Omental fat pad (tissue), 4 donors: ENCODE results near the gene SLC22A15. TPM values are rescaled to one million over a fixed set of nuclear protein-coding genes. Genes with fewer than 3 reads are reported as not detected.
"Not testable (repeated sequence)": the region's sequence is repeated elsewhere in the genome, so short reads cannot be mapped to it uniquely, and the experiment has no call there.

Experiments
- ATAC-seq: fragments of 150-250 bp; one replicate; pipeline ENCODE4 v1.9.1; 2016; ENCODE audit warnings: mild to moderate bottlenecking, moderate library complexity; ENCODE audit not compliant: low FRiP score
- DNase-seq: peaks from one replicate; pipeline ENCODE4 v3.0.0-alpha.2; 2019; ENCODE audit warnings: low spot score
- total RNA-seq, 4 donors: library from RNA; depleted of rRNA; stranded (reverse); fragments of >200 nt; gene quantifications; one replicate each; pipeline ENCODE4 v1.1.0, GENCODE V29; 2016
- TF ChIP-seq, protein P1 (sequence below), 3 donors: fragments of 450-650 bp; IDR thresholded peaks; one replicate each; pipeline ENCODE4 v1.5.1; 2016 to 2017; ENCODE audit warnings: antibody characterized with exemption in 3 of 3, mild to moderate bottlenecking in 3 of 3, moderate library complexity in 2 of 3

Gene SLC22A15
- total RNA-seq, 4 donors from 2014 or later, result 2.4 to 8.3 (median 6.2) TPM

DNA sequence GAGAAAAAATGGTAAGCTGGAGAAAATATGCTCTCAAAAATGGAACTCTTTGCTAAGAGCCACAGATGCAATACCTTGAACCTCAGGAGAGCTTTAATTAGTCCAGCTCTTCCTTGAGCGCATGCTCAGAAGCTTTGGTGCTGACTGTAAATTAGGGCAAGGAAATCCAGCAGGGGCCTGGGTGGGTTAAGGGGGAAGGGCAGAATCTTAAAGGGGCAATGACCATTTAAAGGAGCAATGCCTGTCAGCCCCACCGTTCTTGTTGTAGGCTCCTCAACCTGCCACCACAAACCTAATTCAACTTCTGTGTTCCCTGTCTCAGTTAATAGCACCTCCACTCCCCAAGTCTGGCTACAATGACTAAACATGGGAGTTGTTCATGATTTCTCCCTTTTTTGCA, 6.8 kb upstream of the SLC22A15 start:
- TF ChIP-seq, protein P1, sequence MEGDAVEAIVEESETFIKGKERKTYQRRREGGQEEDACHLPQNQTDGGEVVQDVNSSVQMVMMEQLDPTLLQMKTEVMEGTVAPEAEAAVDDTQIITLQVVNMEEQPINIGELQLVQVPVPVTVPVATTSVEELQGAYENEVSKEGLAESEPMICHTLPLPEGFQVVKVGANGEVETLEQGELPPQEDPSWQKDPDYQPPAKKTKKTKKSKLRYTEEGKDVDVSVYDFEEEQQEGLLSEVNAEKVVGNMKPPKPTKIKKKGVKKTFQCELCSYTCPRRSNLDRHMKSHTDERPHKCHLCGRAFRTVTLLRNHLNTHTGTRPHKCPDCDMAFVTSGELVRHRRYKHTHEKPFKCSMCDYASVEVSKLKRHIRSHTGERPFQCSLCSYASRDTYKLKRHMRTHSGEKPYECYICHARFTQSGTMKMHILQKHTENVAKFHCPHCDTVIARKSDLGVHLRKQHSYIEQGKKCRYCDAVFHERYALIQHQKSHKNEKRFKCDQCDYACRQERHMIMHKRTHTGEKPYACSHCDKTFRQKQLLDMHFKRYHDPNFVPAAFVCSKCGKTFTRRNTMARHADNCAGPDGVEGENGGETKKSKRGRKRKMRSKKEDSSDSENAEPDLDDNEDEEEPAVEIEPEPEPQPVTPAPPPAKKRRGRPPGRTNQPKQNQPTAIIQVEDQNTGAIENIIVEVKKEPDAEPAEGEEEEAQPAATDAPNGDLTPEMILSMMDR (IDR thresholded peaks at IDR 0.05), result no peak
- DNase-seq, result no peak
- no peak for ATAC-seq

DNA sequence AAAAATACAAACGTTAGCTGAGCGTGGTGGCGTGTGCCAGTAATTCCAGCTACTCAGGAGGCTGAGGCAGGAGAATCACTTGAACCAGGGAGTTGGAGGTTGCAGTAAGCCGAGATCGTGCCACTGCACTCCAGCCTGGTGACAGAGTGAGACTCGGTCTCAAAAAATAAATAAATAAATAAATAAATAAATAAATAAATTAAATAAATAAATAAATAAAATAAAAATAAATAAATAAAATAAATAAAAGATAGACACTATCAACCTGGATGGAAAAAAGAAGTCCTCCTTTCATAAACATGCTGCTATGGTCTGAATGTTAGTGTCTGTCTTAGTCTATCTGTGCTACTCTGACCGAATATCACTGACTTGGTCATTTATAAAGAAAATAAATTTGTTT, 4.5 kb upstream of the SLC22A15 start:
- not testable (repeated sequence) for DNase-seq, ATAC-seq

DNA sequence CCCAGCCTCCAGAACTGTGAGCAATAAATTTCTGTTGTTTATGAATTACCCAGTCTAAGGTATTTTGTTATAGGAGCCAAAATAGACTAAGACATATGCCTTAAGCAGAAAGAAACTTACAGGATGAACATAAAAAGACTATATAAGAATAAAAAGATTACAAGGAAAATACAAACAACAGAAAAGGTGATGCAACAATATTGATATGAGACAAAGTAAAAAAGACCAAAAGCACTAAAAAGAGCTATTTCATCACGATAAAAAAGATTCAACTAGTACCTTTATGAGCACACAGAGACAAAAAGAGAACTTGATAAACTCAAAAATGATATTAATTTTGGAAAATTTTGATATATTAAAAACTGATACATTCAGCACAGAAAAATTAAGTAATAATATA, 3.2 kb upstream of the SLC22A15 start:
- TF ChIP-seq, protein P1 (IDR thresholded peaks at IDR 0.05), result no peak
- DNase-seq, result no peak
- ATAC-seq, result no peak

DNA sequence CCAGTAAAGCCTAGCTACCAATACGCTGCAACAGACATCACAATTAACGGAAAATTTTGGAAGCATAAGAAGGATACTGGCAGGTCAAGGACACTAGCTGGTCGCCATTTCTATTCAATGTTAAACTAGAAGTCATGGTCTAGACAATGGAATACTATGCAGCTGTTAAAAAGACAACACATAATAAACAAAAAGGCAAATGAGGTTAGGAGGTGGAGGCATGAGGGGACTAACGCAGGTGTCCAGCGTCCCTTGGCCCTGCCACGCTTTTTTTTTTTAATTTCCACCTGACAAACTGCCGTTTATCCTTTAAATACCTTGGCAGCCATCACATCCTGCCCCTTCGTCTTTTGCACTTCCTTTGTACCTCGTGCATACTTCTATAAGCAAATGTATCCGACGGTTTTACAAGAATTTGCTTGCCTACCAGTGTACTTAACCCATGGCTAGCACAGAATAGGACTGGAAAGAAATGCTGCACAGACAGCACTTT, 698 bp upstream of the SLC22A15 start:
- TF ChIP-seq, protein P1 (IDR thresholded peaks at IDR 0.05), result no peak
- ATAC-seq (no peak), DNase-seq (no peak)

DNA sequence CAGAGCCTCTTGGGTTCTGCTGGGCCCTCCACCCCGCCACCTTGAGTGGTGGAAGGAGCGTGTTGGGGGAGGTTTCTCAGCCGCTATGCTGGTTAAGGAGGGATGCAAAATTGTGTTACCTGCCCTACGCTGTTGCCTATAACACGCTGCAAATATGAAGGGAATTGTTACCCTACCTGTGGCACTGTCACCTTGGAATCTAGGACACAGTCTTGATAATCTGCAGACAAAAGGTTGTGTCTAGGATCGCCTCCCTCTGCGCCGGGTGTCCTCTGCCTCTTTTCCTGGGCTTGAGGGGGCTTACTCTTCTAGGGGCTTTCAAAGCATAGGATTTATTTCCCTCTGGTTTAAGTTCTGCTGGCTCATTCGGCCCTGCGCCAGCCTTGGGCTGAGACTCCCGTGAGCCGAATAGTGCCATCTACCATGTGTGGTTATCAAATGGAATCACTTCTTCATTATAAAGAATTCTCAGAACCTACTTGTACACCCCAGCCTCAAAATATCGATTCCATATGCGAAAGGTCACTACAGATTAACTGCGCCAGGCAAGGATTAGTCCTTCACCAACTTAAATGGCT, 697 bp downstream of the SLC22A15 start:
- TF ChIP-seq, protein P1 (IDR thresholded peaks at IDR 0.05), result no peak
- ATAC-seq, result no peak
- DNase-seq, result no peak

DNA sequence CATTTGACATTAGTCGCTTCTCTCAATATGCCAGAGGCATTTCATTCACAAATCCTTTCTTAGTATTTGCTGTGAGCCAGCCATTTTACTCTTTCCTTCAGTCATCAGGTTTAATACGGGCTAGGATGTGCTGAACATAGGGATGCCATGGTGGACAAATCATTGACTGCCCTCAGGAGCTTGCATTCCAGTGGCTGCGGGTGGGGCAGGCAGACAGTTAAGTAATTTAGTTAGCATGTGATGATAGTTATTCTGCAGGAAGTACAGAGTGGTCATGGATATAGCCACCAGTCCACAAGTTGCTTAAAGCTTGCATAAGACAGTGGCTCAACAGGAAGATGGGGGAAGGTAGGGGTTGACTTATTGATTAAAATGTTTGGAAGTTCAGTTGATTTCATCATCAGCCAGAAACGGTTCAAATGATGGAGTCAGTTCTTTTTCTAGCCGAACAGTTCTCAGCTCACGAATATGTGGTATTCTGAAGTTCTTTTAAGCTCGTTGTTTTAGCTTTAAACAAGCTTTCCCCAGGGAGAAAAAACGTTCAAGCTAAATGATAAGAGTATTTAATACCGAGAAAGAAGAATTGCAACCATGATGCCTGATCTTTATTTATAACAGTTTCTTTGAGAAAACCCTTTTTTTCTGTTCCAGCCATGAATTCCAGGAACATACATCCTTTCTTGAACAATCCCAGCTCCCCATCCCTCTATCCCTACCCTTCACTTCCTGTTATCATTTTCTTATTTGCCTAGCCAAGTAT, 1.4 kb downstream of the SLC22A15 start:
- ATAC-seq (no peak), DNase-seq (no peak)
- TF ChIP-seq, protein P1 (IDR thresholded peaks at IDR 0.05), result no peak

DNA sequence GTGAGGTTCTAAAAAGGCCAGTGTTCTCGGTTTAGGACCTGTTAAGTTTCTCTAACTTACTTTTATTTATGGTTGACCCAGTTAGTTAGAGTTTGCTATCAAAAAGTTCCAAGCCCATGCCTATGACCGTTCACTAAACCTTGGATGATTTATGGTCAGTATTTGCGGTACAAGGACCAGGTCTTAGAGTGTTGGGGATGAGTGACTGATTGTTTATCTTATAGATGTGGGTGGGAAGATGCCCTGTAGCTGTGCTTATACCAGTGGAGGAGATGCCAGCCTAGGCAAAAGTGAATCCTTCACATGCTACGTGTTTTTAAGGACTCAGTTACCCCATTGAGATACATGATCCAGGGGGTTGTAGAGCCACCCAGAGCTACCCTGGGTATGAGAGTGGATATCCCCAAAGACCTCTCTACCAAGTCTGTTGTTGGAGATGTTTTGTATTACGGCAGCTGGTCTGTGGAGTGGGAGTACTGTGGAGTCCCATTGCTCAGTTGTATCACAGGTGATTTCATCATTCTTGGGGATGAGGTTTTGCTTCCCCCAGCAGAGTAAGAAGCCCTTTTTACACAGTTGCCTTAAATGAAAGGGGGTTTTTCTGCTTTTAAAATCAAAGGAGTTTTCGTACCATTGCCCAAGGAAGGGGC, 2.1 kb downstream of the SLC22A15 start:
- ATAC-seq (no peak), DNase-seq (no peak)
- TF ChIP-seq, protein P1 (IDR thresholded peaks at IDR 0.05), result no peak
